WI38 (cell line): Measurements from ENCODE around the gene ZC3H12A.

Source experiments
- H3K4me3 ChIP-seq: 2 replicates; pipeline ENCODE4 v1.5.1; 2011; ENCODE audit warnings: low read depth, mild to moderate bottlenecking, control low read depth, low read length
- CTCF ChIP-seq: IDR thresholded peaks from 2 replicates; pipeline ENCODE4 v1.5.1; 2012; ENCODE audit warnings: low read depth, mild to moderate bottlenecking, control low read depth, low read length

ZC3H12A gene

DNA sequence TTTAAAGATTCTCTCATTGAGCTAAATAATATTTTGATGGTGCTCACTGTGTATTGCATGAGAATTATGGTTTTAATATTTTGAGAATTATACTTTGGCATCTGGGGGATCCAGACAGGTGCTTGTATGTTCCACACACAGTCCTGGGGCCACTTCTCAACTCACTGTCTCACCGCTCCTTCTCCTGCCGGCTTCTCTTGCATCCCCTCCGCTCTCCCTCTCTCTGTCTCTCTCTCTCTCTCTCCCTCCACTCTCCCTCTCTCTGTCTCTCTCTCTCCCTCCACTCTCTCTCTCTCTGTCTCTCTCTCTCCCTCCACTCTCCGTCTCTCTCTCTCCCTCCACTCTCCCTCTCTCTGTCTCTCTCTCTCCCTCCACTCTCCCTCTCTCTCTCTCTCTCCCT lies 32.2 kb upstream of the ZC3H12A start:
- no peak overlapping the region for H3K4me3 ChIP-seq
- TF ChIP-seq CTCF: no peak

GRCh38 chr1:37442644-37443043 lies 31.7 kb upstream of the ZC3H12A start:
- no peak overlapping the region for H3K4me3 ChIP-seq
- no peak for TF ChIP-seq CTCF

DNA sequence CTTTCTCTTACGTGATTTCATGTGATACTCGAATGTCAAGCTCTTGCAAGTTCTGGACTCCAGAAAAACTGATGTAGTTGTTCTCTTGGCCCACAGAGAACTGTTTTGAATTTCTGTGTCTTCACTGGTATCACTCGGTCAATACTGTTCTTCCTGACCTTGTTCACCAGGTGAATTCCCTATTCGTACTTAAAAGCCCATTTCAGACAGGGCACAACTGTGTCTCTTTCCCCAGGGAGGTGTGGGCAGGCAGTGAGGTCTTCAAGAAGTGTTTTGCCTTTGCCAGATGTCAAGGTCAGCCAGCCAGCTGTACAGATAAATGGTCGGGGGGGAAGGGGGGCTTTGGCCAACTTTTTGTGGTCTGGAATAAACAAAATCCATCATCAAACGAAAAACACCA lies 27.5 kb upstream of the ZC3H12A start:
- H3K4me3 ChIP-seq: no peak overlapping the region
- TF ChIP-seq CTCF: no peak

DNA sequence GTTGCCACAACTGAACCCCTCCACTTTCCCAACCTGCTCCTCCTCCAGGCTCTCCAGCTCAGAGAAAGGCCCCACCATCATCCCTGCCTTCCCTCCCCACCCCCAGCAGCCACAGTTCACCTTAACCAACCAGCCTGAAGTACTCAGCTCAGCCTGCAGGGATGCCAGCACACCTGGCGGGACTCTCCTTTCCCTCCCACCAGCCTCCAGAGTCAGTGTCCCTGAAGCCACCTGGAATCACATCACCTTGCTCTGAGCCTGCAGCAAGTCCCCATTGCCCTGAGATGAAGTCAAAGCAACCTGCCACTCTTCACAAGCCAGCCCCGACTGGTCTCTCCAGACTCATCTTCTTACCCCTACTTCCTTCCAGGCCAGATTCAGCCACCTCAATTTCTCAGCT lies 26.2 kb upstream of the ZC3H12A start:
- no peak for TF ChIP-seq CTCF

GRCh38 chr1:37448691-37449417 lies 25.5 kb upstream of the ZC3H12A start:
- no peak for TF ChIP-seq CTCF
- no peak overlapping the region for H3K4me3 ChIP-seq

More for the DNA sequence above, 26.2 kb upstream of the ZC3H12A start:
- H3K4me3 ChIP-seq: no peak overlapping the region

DNA sequence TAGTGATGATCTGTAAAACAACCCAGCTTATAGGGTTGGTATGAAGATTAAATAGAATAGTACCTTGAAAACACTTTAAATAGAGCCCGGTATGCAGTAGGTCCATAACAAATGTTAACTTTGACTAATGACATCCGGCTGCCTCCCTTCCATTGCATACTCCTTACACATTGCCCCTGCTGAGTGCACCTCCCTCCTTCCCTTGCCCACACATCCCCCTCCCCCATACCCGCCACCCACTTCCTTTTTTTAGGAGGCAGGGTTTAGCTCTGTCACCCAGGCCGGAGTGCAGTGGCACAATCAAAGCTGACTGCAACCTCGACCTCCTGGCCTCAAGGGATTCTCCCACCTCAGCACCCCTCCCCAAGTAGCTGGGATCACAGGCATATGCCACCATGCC lies 24.4 kb upstream of the ZC3H12A start:
- H3K4me3 ChIP-seq: no peak overlapping the region
- no peak for TF ChIP-seq CTCF

DNA sequence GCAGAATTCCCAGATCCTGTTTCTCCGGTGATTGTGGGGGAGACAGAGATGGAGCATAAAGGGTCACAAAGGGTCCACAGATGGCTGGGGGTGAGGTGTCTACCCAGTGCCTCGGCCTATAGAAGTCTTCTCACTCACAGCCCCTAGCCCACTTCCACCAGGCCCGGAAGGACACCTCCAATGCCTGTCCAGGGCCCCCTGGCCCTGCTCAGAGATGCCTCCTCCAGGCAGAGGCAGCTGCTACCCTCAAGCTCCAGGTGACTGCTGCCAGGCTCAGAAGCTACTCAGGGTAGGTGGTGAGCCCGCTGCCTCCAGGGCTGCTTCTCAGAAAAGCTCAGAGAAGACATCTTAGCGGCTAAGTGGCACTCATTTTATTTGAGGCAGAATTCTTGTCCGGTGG lies 22.0 kb upstream of the ZC3H12A start:
- TF ChIP-seq CTCF: no peak
- H3K4me3 ChIP-seq: no peak overlapping the region
